GM12878 (cell line): ENCODE data around the gene COL4A5.

ENCODE experiments used
- MXI1 ChIP-seq: fragments of 150-350 bp; IDR thresholded peaks from 2 replicates; pipeline ENCODE4 v1.6.1; 2011; ENCODE audit warnings: low read depth, mild to moderate bottlenecking, inconsistent platforms, low read length, improper control_type of control experiment
- POLR2A ChIP-seq: IDR thresholded peaks from 2 replicates; pipeline ENCODE4 v1.6.1; 2011; ENCODE audit warnings: low read depth, mild to moderate bottlenecking, low read length
- SUZ12 ChIP-seq: fragments of 200-600 bp; sonication (generic); IDR thresholded peaks from one replicate; pipeline ENCODE4 v1.6.1; 2018; ENCODE audit warnings: antibody characterized with exemption, mild to moderate bottlenecking; ENCODE audit not compliant: unreplicated experiment

- no peak for TF ChIP-seq SUZ12
- no peak for TF ChIP-seq POLR2A
- no peak for TF ChIP-seq MXI1
Measured at GRCh38 chrX:108666101-108666500, 226.5 kb downstream of the COL4A5 start.
